AG10803 (cell line): ENCODE results near the gene CAPZB.

Experiments used
- DNase-seq: peaks from one replicate; pipeline ENCODE4 v3.0.0; 2010; ENCODE audit warnings: low read depth
- H3K4me3 ChIP-seq: 2 replicates; pipeline ENCODE4 v1.5.1; 2011; ENCODE audit warnings: mild to moderate bottlenecking, low read length, control low read depth
- CTCF ChIP-seq: conservative IDR thresholded peaks from 2 replicates; pipeline ENCODE4 v1.5.1; 2011; ENCODE audit warnings: mild to moderate bottlenecking, low read length, control low read depth, inconsistent platforms

Gene CAPZB

GRCh38 chr1:19496527-19496874, 11.2 kb upstream of the CAPZB start:
- TF ChIP-seq CTCF: no peak
- no peak for DNase-seq
- no peak overlapping the region for H3K4me3 ChIP-seq

DNA sequence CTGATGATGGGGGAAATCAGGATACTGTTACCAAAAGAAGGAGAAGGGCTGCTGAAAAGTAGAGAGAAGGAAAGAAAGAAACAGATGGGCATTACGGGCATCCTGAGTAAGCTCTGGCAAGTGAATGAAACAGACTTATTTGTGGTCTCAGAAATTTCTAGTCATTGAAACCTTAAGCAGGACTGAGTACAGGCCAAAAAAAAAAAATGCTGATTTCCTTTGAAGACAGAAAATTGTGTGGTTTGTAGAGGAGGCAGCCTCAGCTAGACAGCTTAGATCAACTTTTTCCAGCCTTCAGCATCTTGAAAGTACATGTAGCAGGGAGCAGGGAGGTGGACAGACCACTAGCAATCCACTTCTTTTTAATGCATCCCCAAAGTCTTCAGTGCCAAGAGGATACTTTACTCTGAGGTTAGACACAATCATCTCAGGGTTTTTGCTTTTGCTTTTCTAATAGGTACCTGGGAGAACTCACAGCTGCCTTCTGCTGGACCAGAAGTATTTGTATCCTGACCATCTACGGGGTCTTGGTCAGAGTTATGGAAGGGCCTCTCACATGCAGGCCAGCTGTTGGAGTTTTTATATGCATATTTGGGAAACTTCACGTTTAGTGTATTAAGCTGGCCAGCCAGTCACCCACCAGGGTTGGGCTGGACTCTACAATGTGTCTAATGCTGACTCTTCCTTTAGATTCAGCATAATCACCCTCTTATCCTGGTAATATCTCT, 10.6 kb upstream of the CAPZB start:
- no peak for TF ChIP-seq CTCF
- no peak overlapping the region for H3K4me3 ChIP-seq
- peak; percentile 57 for DNase-seq

GRCh38 chr1:19495000-19495656, 9.8 kb upstream of the CAPZB start:
- no peak for DNase-seq
- no peak for TF ChIP-seq CTCF
- no peak overlapping the region for H3K4me3 ChIP-seq

- no peak for DNase-seq
- H3K4me3 ChIP-seq: no peak overlapping the region
- no peak for TF ChIP-seq CTCF
Measured at GRCh38 chr1:19493547-19493946, 8.2 kb upstream of the CAPZB start.

- no peak for DNase-seq
- no peak for TF ChIP-seq CTCF
- H3K4me3 ChIP-seq: no peak overlapping the region
Measured at GRCh38 chr1:19489996-19490395, 4.7 kb upstream of the CAPZB start.

- H3K4me3 ChIP-seq: no peak overlapping the region
- no peak for TF ChIP-seq CTCF
- DNase-seq: peak; percentile 39
Measured at GRCh38 chr1:19488136-19488535, 2.8 kb upstream of the CAPZB start.

GRCh38 chr1:19484798-19485361, 459 bp downstream of the CAPZB start:
- DNase-seq: no peak
- H3K4me3 ChIP-seq: peak overlapping the region; percentile 98
- TF ChIP-seq CTCF: no peak
